Liver (tissue), 3 donors: ENCODE data around the gene KIF3C.

Experiments
- EGR1 ChIP-seq, 2 donors: IDR thresholded peaks; 2 replicates each; pipeline ENCODE4 v1.6.1; 2016 to 2018; ENCODE audit warnings: antibody characterized with exemption in 2 of 2, low read depth in 2 of 2
- JUND ChIP-seq, 2 donors: IDR thresholded peaks; 2 replicates each; pipeline ENCODE4 v1.6.1; 2016; ENCODE audit warnings: antibody characterized with exemption in 2 of 2
- RAD21 ChIP-seq, 2 donors: IDR thresholded peaks; 2 replicates each; pipeline ENCODE4 v1.6.1; 2016; ENCODE audit warnings: antibody characterized with exemption in 2 of 2, mild to moderate bottlenecking in 2 of 2
- RXRA ChIP-seq, 2 donors: IDR thresholded peaks; 2 replicates each; pipeline ENCODE4 v1.6.1; 2017 to 2018; ENCODE audit warnings: antibody characterized with exemption in 2 of 2, mild to moderate bottlenecking in 1 of 2
- SP1 ChIP-seq: IDR thresholded peaks from 2 replicates; pipeline ENCODE4 v1.6.1; 2018; ENCODE audit warnings: antibody characterized with exemption, mild to moderate bottlenecking
- TAF1 ChIP-seq: conservative IDR thresholded peaks from 2 replicates; pipeline ENCODE4 v1.6.1; 2016; ENCODE audit warnings: antibody characterized with exemption, mild to moderate bottlenecking
- YY1 ChIP-seq: IDR thresholded peaks from 2 replicates; pipeline ENCODE4 v1.6.1; 2016; ENCODE audit warnings: antibody characterized with exemption, mild to moderate bottlenecking
- TF ChIP-seq, protein P1 (sequence below): fragments of 150-350 bp; IDR thresholded peaks from 2 replicates; pipeline ENCODE4 v1.5.1; 2017; ENCODE audit warnings: improper control_type of control experiment, low read depth, low read length; ENCODE audit not compliant: missing input control
- TF ChIP-seq, protein P2 (sequence below): IDR thresholded peaks from 2 replicates; pipeline ENCODE4 v1.6.1; 2016; ENCODE audit warnings: antibody characterized with exemption
- TF ChIP-seq, protein P3 (sequence below): IDR thresholded peaks from 2 replicates; pipeline ENCODE4 v1.6.1; 2016; ENCODE audit warnings: antibody characterized with exemption, mild to moderate bottlenecking
- TF ChIP-seq, protein P4 (sequence below): IDR thresholded peaks from 2 replicates; pipeline ENCODE4 v1.6.1; 2016; ENCODE audit warnings: antibody characterized with exemption
- TF ChIP-seq, protein P5 (sequence below): IDR thresholded peaks from 2 replicates; pipeline ENCODE4 v1.6.1; 2016; ENCODE audit warnings: antibody characterized with exemption
- donor health status: healthy.
- donor health status: healthy.

DNA sequence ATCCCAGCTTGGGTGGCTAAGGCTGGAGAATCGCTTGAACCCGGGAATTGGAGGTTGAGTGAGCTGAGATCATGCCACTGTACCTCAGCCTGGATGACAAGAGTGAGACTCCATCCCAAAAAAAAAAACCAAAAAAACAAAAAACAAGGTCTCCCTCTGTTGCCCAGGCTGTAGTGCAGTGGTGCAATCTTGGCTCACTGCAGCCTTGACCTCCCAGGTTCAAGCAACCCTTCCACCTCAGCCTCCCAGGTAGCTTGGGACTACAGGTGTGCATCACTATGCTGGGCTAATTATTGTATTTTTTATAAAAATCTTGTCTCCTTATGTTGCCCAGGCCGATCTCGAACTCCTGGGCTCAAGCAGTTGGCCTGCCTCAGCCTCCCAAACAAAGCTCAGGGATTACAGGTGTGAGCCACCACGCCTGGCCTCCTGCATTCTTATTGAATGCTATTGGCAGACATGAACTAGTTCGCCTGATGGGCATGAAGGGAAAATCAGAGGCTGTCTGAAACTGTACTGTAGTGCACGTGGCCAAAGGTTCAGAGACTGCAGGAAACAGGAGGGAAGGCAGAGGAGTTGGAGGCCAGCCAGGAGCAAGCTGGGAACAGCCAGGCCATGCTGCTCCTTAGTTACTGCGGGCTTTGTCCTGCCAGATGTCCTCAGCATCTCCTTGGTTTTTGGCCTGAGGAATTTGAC, 88.0 kb downstream of the KIF3C start:
- TF ChIP-seq, protein P1, sequence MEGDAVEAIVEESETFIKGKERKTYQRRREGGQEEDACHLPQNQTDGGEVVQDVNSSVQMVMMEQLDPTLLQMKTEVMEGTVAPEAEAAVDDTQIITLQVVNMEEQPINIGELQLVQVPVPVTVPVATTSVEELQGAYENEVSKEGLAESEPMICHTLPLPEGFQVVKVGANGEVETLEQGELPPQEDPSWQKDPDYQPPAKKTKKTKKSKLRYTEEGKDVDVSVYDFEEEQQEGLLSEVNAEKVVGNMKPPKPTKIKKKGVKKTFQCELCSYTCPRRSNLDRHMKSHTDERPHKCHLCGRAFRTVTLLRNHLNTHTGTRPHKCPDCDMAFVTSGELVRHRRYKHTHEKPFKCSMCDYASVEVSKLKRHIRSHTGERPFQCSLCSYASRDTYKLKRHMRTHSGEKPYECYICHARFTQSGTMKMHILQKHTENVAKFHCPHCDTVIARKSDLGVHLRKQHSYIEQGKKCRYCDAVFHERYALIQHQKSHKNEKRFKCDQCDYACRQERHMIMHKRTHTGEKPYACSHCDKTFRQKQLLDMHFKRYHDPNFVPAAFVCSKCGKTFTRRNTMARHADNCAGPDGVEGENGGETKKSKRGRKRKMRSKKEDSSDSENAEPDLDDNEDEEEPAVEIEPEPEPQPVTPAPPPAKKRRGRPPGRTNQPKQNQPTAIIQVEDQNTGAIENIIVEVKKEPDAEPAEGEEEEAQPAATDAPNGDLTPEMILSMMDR, result no peak
- TF ChIP-seq YY1, result no peak
- TF ChIP-seq, protein P2, sequence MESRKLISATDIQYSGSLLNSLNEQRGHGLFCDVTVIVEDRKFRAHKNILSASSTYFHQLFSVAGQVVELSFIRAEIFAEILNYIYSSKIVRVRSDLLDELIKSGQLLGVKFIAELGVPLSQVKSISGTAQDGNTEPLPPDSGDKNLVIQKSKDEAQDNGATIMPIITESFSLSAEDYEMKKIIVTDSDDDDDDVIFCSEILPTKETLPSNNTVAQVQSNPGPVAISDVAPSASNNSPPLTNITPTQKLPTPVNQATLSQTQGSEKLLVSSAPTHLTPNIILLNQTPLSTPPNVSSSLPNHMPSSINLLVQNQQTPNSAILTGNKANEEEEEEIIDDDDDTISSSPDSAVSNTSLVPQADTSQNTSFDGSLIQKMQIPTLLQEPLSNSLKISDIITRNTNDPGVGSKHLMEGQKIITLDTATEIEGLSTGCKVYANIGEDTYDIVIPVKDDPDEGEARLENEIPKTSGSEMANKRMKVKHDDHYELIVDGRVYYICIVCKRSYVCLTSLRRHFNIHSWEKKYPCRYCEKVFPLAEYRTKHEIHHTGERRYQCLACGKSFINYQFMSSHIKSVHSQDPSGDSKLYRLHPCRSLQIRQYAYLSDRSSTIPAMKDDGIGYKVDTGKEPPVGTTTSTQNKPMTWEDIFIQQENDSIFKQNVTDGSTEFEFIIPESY, result no peak
- TF ChIP-seq RXRA (IDR thresholded peaks at IDR 0.05), result no peak
- TF ChIP-seq, protein P3, sequence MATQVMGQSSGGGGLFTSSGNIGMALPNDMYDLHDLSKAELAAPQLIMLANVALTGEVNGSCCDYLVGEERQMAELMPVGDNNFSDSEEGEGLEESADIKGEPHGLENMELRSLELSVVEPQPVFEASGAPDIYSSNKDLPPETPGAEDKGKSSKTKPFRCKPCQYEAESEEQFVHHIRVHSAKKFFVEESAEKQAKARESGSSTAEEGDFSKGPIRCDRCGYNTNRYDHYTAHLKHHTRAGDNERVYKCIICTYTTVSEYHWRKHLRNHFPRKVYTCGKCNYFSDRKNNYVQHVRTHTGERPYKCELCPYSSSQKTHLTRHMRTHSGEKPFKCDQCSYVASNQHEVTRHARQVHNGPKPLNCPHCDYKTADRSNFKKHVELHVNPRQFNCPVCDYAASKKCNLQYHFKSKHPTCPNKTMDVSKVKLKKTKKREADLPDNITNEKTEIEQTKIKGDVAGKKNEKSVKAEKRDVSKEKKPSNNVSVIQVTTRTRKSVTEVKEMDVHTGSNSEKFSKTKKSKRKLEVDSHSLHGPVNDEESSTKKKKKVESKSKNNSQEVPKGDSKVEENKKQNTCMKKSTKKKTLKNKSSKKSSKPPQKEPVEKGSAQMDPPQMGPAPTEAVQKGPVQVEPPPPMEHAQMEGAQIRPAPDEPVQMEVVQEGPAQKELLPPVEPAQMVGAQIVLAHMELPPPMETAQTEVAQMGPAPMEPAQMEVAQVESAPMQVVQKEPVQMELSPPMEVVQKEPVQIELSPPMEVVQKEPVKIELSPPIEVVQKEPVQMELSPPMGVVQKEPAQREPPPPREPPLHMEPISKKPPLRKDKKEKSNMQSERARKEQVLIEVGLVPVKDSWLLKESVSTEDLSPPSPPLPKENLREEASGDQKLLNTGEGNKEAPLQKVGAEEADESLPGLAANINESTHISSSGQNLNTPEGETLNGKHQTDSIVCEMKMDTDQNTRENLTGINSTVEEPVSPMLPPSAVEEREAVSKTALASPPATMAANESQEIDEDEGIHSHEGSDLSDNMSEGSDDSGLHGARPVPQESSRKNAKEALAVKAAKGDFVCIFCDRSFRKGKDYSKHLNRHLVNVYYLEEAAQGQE, result no peak
- no peak for TF ChIP-seq RAD21 (IDR thresholded peaks at IDR 0.05)
- TF ChIP-seq, protein P4, sequence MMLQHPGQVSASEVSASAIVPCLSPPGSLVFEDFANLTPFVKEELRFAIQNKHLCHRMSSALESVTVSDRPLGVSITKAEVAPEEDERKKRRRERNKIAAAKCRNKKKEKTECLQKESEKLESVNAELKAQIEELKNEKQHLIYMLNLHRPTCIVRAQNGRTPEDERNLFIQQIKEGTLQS, result no peak
- no peak for TF ChIP-seq EGR1 (IDR thresholded peaks at IDR 0.05; ENCODE audit: low read depth in 2 of 2)
- no peak for TF ChIP-seq TAF1
- TF ChIP-seq, protein P5, sequence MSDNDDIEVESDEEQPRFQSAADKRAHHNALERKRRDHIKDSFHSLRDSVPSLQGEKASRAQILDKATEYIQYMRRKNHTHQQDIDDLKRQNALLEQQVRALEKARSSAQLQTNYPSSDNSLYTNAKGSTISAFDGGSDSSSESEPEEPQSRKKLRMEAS, result no peak
- TF ChIP-seq SP1, result no peak
- TF ChIP-seq JUND (IDR thresholded peaks at IDR 0.05), result no peak
